HG02970 (cell line): ENCODE measurements around the gene NRXN3.
"Not testable (repeated sequence)": the region's sequence is repeated elsewhere in the genome, so short reads cannot be mapped to it uniquely, and the experiment has no call there.

ENCODE experiments used
- ATAC-seq: cut with Tn5 transposase; IDR thresholded peaks from one replicate; pipeline ENCODE4 v1.9.1; 2021; ENCODE audit warnings: mild to moderate bottlenecking, moderate library complexity, moderate number of reproducible peaks; ENCODE audit not compliant: unreplicated experiment, low FRiP score

The NRXN3 gene

DNA sequence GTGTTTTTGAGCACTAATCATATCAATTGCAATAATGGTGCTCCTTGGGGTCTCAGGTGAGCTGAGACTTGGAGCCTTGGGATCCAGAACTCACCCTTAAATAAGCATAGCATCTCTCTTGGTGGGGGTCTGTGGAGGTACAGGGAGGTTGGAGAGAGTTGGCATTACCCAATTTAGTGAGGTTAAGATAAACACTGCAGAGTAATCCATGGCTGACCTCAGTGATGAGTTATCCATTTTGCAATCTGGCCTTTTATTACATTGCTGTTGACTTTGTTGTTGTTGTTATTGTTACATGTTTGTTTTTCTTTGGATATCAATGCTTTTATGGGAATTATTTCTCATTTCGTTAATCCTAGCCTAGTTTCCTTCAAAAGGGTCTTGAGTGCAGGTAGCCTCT is 373.3 kb downstream of the NRXN3 start:
- no peak for ATAC-seq

DNA sequence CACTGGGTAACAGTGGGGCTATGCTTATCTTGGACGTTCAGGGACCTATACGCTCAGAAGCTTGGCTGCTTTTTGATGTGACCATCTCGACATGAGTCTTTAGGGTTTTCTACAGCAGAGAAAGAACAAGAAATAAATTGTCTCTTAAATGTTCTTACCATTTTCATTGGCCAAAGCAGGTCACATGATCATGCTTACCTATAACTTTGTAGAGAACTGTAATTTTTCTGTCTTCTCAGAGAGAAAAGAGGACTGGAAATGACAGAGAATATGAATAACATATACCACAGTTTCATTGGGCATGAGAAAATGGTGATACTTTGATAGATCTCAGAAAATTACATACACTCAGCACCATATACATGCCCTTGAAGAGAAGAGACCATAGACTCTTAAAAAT is 390.9 kb downstream of the NRXN3 start:
- ATAC-seq = no peak

GRCh38 chr14:78566026-78566858 is 396.1 kb downstream of the NRXN3 start:
- peak; percentile 77 for ATAC-seq

- ATAC-seq = no peak
Measured at GRCh38 chr14:78566859-78567172, 396.6 kb downstream of the NRXN3 start.

DNA sequence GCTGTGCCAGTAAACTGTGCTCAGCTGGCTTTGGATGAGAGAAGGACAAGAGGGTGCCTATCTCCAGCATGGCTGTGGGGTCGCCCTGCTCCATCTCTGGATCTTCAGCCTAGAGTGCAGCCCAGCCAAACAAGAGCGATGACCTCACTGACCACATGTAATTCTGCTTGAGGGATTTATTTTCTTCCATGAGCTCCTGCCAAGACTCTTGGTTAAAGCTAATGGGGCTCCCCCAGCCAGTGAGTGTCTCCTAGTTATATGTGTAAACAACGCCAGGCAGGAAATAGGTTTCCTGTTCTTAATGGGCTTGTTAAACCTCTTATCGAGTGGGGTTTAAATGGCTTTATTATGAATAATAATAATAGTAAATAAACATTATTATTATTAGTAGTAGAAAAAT is 397.2 kb downstream of the NRXN3 start:
- no peak for ATAC-seq

DNA sequence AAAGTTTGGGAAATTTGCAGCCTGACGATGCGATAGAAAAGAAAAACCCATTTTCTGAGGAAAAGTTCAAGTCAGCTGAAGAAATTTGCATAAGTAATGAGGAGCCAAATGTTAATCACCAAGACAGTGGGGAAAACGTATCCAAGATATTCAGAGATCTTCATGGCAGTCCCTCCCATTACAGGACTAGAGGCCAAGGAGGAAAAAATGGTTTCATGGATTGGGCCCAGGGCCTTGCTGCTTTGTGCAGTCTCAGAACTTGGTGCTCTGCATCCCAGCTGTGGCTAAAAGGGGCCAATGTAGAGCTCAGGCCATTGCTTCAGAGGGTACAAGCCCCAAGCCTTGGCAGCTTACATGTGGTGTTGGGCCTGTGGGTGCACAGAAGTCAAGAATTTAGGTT is 403.6 kb downstream of the NRXN3 start:
- ATAC-seq = not testable (repeated sequence)

DNA sequence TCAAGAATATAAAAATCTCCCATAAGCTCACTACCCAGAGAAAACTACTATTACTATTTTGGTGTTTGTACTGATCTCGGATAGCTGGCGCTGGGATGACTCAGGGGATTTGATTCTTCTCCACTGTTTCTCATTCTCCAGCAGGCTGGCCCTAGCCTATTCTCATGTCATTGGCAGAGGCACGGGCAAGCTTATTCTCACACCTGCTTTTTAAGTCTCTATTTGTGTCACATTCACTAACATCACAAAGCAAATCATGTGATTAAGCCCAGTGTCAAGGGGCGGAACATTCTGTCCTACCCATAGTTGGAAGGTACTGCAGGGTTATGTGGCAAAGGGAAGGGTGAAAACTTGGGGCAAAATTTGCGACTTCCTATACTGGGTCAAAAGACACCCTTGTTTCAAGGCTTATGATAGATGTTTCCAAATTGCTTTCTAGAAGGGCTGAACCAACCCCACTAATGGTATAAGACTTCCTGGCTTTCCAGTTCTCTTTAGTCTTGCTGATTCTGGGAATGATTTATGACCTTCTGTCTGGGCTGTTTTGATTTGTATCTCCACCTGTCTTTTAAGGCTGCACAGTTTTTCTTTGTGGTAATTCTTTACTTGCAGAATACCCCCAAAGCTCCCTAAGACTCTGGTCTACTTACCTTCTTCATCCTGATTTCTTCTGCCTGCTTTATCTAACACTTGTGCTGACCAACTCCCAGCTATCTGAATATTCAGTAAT is 406.4 kb downstream of the NRXN3 start:
- ATAC-seq = no peak

DNA sequence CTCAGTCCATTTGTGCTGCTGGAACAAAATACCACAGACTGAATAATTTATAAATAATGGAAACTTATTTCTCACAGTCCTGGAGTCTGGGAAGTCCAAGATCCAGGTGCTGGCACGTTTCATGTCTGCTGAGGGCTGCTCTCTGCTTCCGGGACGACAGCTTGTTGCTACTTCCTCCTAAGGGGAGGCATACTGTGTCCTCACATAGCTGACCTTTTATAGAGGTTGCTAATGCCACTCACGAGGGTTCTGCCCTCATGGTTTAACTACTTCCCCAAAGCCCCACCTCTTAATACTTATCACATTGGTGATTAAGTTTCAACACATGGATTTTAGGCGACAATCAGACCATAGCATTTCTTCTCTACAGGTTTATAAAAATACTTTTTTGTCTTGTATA is 411.1 kb downstream of the NRXN3 start:
- no peak for ATAC-seq

DNA sequence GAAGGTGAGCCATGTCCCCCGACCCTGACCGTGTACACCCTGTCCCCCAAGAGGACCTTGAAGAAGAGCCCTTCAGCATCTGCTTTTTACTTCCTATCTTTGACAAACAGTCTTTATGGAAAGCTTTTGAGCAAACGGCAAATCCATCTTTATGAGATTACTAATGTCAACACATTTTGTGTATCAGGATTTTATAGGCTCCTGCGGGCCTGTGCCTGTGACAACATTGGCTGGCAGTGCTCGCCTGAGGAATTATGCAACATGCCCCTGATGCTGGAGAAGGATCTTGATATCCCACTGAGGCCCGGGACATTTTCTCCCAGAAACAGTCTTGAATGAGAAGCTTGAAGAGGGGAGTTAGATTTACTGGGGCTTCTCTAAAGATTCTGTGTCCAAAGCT is 416.5 kb downstream of the NRXN3 start:
- no peak for ATAC-seq

DNA sequence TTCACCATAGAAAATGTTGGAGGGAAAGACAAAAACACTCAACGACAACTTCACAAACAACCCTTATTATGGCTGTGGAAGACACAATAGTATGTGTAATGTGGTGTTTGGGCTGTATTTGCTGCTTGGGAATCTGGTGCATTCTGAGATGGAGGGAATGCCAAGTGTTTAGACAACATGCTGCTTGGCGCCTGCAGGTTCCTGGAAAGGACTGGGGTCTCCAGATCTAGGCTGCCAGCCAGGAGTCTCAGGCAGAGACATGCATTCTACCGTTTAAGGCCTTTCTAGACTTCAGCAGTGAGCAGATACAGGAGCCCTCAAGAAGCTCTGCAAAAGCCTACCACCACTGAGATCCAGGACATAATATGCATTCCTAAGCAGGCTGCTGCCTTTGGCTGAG is 418.7 kb downstream of the NRXN3 start:
- ATAC-seq = no peak

DNA sequence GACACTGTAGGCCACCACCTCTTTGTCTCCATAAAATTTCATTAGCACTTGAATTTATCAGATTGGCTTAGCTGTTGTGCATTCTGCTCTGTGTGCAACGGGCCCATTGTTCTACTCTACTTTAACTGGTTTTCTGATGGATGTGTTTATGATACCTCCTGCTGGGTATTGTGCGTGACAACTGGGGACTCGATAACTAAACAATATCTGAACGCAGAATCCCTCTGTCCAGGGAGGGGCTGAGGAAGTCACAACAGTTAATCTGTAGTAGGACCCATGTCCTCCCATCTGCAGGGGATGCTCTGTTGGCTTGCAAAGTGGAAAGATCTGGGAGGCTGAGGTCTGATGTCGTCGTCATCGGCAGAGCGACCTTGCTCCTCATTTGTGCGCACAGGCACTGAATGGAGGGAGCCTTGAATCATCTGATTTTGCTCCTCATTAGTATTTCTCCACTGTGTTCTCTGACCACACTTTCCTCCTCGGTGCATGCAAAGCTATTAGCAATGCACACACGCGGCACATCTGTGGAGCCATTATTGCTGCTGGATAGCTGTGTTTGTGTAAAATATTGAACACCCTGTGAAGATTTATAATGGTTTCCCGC is 422.5 kb downstream of the NRXN3 start:
- ATAC-seq = no peak

DNA sequence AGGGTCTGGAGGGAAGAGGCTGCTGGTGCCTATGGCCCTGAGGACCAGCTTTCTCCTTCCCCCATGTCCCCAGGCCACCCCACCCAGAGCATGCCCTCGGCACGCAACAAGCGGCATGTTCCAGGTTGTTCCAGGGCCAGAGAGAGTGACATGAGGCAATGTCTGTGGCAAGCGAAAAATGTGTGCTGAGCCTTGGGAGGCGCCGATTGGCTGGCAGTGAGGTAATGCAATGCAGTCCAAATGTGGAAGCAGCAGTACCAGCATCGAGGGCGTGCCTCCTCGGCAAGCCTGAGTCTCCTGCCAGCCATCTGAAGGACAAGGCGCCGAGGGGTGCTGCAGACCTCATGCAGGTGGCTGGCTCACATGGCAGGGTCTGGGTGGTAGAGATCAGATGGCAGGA is 423.8 kb downstream of the NRXN3 start:
- ATAC-seq = no peak

DNA sequence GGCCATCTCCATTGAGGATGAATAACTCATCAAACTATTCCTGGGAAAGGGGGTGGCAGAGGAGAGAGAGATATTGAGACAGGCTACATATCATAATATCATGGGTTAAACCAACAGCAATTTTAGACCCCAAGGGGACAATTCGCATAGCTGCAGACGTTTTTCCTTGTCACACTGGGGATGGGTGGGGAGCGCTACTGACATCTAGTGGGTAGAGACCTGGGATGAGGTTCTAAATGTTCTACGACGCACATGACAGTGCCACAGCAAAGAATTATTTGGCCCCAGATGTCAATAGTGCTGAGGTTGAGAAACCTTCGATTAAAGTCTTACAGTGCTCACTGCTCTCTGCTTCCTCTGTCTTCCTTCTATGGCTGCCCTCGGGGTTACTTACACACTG is 425.6 kb downstream of the NRXN3 start:
- ATAC-seq = no peak

GRCh38 chr14:78598046-78598920 is 428.1 kb downstream of the NRXN3 start:
- ATAC-seq = peak; percentile 83

GRCh38 chr14:78605025-78605762 is 435.0 kb downstream of the NRXN3 start:
- no peak for ATAC-seq

DNA sequence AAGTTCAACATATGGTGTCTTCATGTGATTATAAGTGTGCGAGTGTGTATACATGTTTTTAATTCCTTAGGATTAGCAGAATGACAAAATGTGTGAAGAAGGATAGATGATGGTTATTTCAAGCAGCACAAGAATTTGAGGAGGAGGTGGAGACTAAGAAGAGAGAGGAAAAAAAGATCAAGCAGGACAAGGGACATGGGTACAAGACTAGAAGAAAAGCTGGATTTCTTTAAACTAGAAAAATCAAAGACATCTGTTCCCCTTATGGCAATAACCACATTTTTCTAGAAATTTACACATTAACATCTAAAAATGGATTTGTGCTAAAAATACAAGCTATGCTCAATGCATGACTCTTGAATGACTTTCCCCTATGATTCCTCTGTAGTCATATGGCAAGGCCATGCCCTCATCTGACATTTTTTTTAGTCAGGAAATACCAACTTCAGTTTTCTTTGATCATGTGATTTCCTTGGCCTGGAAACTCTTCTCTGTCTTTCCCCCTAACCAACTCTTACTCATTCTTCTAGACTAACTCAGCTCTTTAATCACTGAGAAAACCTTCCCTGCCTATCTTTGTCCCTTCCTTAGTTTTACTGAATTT is 435.8 kb downstream of the NRXN3 start:
- ATAC-seq = no peak

- ATAC-seq = no peak
Measured at GRCh38 chr14:78608998-78609787, 439.0 kb downstream of the NRXN3 start.

GRCh38 chr14:78610994-78611393 is 440.8 kb downstream of the NRXN3 start:
- no peak for ATAC-seq
